Measurements from ENCODE around the gene KRCC1.
A peak's percentile ranks its signal among the peaks of the same experiment; 100 is the strongest.
"Not testable (repeated sequence)": the region's sequence is repeated elsewhere in the genome, so short reads cannot be mapped to it uniquely, and the experiment has no call there.

The KRCC1 gene

DNA sequence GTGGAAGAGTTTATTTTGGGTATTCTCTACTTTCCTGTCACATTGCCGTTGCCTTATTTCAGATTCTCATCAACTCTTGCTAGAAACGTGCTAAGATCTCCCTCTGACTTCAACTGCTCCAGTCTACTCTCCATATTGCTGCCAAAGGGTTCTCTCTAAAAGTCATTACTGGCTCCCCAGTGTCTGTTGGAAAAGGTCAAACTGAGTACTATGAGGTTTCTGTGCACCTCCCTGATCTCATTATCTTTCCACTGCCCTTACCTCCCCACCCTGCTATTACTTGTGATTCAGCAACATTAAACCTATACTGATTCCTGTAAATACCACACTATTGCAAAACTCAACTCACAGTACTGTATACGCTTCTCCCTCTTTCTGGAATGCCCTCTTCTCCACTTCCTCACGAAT, 1.9 kb upstream of the KRCC1 start:
- no peak for DNase-seq (ENCODE audit: extremely low read depth, low read depth)
- TF ChIP-seq, protein P1, sequence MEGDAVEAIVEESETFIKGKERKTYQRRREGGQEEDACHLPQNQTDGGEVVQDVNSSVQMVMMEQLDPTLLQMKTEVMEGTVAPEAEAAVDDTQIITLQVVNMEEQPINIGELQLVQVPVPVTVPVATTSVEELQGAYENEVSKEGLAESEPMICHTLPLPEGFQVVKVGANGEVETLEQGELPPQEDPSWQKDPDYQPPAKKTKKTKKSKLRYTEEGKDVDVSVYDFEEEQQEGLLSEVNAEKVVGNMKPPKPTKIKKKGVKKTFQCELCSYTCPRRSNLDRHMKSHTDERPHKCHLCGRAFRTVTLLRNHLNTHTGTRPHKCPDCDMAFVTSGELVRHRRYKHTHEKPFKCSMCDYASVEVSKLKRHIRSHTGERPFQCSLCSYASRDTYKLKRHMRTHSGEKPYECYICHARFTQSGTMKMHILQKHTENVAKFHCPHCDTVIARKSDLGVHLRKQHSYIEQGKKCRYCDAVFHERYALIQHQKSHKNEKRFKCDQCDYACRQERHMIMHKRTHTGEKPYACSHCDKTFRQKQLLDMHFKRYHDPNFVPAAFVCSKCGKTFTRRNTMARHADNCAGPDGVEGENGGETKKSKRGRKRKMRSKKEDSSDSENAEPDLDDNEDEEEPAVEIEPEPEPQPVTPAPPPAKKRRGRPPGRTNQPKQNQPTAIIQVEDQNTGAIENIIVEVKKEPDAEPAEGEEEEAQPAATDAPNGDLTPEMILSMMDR (IDR thresholded peaks at IDR 0.05; ENCODE audit: low read depth, low read length) = no peak

DNA sequence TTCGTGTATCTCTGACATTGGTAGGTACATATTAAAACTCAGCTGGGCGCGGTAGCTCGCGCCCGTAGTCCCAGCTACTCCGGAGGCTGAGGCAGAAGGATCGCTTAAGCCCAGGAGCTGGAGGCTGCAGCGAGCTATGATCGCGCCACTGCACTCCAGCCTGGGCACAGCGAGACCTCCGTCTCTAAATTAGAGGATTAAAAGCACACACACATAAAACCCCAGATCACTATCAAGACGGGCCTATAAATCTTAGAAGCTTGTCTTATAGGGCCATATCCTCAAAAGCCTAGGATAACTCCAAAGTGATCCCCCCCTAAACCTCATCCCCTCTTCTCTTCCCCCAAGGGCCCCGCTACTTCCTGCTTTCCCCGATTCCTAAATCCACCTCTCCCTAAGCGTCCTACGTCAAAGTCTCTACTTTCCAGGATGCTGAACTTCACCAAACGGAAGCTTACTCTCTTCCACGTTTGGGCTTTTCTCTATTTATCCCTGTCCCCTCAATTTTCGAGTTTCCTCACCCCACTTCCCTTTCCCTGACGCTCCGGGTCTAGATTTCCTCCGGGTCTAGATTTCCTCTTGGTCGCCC, 707 bp downstream of the KRCC1 start:
- TF ChIP-seq, protein P1 (IDR thresholded peaks at IDR 0.05; ENCODE audit: low read depth, low read length) = no peak
- no peak for DNase-seq (ENCODE audit: extremely low read depth, low read depth)

DNA sequence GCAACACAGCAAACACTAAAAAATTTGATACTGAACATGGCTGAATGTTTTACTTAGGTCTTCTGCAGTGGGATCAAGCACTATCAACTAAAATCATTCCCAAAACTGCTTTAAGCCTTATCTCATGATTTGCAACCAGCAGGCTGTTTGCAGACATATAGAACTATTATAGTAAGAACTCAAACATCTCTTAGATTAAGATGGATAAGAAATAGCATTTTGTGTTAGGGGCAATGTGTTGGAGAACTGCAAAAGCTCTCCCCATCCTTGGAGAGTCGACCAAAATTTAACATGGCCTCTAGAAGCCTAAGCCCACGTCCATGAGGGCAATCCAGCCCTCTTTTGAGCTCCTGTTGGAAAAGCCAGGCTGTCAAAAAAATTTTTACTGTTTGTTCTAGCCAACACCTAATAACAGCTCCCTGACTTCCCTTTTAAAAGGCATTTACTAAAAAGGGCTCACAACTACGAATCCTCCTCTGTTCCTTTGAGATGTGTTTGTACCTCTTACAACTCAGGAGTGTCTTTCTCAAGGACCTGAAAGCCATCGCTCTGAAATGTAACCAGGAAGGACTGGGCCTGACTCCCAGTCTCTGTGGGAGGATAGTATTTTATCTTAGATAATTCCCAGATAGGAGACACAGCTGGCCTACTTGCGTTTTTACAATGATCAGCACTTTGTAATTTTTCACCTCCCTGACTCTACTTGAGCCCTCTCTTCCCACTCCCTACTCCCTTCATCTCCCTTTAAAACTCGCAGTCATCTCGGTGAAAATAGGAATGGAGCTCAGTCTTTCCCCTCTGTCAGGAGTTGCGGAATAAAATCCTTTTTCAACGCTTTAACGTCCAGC, 1.4 kb downstream of the KRCC1 start:
- TF ChIP-seq, protein P1 (IDR thresholded peaks at IDR 0.05; ENCODE audit: low read depth, low read length) = no peak
- no peak for DNase-seq (ENCODE audit: extremely low read depth, low read depth)

DNA sequence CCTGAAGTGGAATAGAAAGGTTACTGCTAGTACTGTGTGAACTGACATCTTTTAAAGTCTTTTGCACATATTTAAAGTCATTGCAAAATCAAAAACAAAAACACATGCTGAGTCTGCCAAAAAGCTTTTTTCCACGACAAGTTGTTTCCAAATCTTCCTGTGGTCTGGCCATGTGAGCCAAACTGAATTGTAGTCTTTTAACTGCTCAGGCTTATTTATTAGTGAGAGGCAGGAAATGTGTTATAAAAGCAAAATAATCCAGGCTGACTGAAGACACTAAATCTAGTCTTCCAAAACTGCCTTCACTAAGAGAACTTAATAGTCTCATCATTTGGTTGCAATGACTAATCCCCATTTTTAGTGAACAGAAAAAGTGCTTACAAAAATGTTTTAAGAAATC, 2.3 kb downstream of the KRCC1 start:
- peak; percentile 47 for DNase-seq (ENCODE audit: extremely low read depth, low read depth)

DNA sequence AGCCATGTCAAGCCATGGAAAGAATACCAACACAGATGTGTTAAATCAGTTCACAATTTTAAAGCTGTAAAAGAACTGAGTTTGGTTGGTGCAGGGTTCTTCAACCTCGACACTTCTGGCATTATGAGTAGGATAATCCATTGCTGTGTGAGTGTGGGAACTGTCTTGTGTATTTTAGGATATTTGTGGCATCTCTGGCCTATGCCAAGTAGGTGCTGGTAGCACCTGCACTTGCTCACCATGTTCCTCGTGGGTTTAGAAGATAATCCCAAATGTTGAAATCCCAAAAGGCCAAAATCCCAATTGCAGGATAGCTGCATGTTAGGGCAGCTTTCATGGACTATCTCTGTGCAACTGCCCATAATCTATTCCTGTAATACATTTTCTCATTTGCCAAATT, 3.8 kb downstream of the KRCC1 start:
- TF ChIP-seq, protein P1 (IDR thresholded peaks at IDR 0.05; ENCODE audit: low read depth, low read length) = no peak
- no peak for DNase-seq (ENCODE audit: extremely low read depth, low read depth)

More for the DNA sequence above, 2.3 kb downstream of the KRCC1 start:
- TF ChIP-seq, protein P1 (IDR thresholded peaks at IDR 0.05; ENCODE audit: low read depth, low read length) = no peak

DNA sequence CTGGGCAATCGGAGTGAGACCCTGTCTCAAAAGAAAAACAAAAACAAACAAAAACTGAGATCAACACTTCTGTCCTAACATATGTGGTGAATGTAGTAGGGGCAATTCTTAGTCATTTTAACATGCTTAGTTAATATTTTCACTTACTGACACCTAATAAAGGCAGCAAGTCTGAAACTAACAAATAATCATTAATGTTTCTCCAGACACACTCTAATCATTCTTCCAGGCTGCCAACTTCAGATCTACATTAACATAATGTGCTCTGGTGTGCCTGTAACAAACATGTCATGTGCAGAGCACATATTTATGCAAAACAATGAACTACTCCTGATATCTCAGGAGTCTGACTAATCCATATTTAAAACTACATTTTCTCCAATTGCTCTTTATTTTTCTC, 6.0 kb downstream of the KRCC1 start:
- TF ChIP-seq, protein P1 (IDR thresholded peaks at IDR 0.05; ENCODE audit: low read depth, low read length) = no peak
- no peak for DNase-seq (ENCODE audit: extremely low read depth, low read depth)

DNA sequence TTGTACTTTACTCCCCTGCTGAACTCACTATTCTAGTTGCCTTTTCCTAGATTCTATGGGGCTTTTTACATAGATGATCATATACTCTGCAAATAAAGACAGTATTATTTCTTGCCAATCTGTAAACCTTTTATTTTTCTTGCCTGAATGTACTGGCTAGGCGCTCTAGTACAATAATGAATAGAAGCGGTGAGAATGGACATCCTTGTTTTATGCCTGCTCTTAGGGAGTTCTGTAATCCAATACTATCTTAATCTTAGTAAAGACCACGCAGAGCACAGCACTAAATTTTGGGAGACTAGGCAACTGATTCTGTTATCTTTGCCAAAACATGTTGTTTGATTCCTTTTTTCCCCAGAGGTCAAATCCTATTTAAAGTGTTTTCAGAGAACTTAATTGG, 7.0 kb downstream of the KRCC1 start:
- no peak for DNase-seq (ENCODE audit: extremely low read depth, low read depth)
- TF ChIP-seq, protein P1 (IDR thresholded peaks at IDR 0.05; ENCODE audit: low read depth, low read length) = no peak

DNA sequence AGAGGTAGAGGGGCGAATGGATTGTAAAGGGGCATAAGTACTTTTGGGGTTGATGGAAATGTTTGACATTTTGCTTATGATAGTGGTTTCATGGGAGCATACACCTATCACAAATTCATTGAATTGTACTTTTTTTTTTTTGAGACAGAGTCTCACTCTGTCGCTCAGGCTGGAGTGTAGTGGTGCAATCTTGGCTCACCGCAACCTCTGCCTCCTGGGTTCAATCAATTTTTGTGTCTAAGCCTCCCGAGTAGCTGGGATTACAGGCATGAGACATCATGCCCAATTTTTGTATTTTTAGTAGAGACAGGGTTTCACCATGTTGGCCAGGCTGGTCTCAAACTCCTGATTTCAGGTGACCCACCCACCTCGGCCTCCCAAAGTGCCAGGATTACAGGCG, 10.0 kb downstream of the KRCC1 start:
- DNase-seq (ENCODE audit: extremely low read depth, low read depth) = not testable (repeated sequence)

Measured in AG09319 (cell line).